Activated CD4-positive, alpha-beta T cell treated with anti-CD3 and anti-CD28 coated beads, Interleukin-2, amount 50 U/mL, for 1 hour (primary cell): Measurements from ENCODE around the gene DNAJB1.
A peak's percentile ranks its signal among the peaks of the same experiment; 100 is the strongest.
"Not testable (repeated sequence)": the region's sequence is repeated elsewhere in the genome, so short reads cannot be mapped to it uniquely, and the experiment has no call there.

Source experiments
- DNase-seq: peaks from one replicate; pipeline ENCODE4 v3.0.0-alpha.2; 2020

Gene DNAJB1

GRCh38 chr19:14553042-14553938 lies 35.1 kb upstream of the DNAJB1 start:
- no peak for DNase-seq

- DNase-seq, result not testable (repeated sequence)
Observed at GRCh38 chr19:14552006-14552360, 33.8 kb upstream of the DNAJB1 start.

GRCh38 chr19:14551134-14552005 lies 33.2 kb upstream of the DNAJB1 start:
- peak; percentile 83 for DNase-seq

- DNase-seq, result no peak
Observed at GRCh38 chr19:14550201-14550754, 32.1 kb upstream of the DNAJB1 start.

GRCh38 chr19:14545716-14546082 lies 27.5 kb upstream of the DNAJB1 start:
- DNase-seq, result no peak

- DNase-seq, result no peak
Observed at GRCh38 chr19:14544977-14545715, 26.9 kb upstream of the DNAJB1 start.

GRCh38 chr19:14544047-14544446 lies 25.9 kb upstream of the DNAJB1 start:
- no peak for DNase-seq

- no peak for DNase-seq
Observed at GRCh38 chr19:14542711-14543328, 24.6 kb upstream of the DNAJB1 start.

- not testable (repeated sequence) for DNase-seq
Observed at GRCh38 chr19:14541979-14542378, 23.8 kb upstream of the DNAJB1 start.

GRCh38 chr19:14540741-14541525 lies 22.7 kb upstream of the DNAJB1 start:
- DNase-seq, result no peak

- DNase-seq, result peak; percentile 40
Observed at GRCh38 chr19:14536926-14537692, 18.9 kb upstream of the DNAJB1 start.

- DNase-seq, result no peak
Observed at GRCh38 chr19:14533450-14533849, 15.3 kb upstream of the DNAJB1 start.

- no peak for DNase-seq
Observed at GRCh38 chr19:14530506-14530905, 12.3 kb upstream of the DNAJB1 start.

- DNase-seq, result peak; percentile 40
Observed at GRCh38 chr19:14530005-14530348, 11.8 kb upstream of the DNAJB1 start.

GRCh38 chr19:14529254-14530004 lies 11.2 kb upstream of the DNAJB1 start, which contains the start of gene TECR:
Gene TECR (plus strand): TSS chr19:14529594. CDS start chr19:14529697, 103 bp downstream.
- peak; percentile 100 for DNase-seq

GRCh38 chr19:14528419-14529253 lies 10.4 kb upstream of the DNAJB1 start:
- no peak for DNase-seq

GRCh38 chr19:14526423-14526822 lies 8.2 kb upstream of the DNAJB1 start:
- no peak for DNase-seq

- no peak for DNase-seq
Observed at GRCh38 chr19:14525729-14526128, 7.5 kb upstream of the DNAJB1 start.

- DNase-seq, result no peak
Observed at GRCh38 chr19:14520543-14520942, 2.3 kb upstream of the DNAJB1 start.
